Left forelimb (tissue), 1 donor: ENCODE measurements around the gene CNTNAP2.
"Not testable (repeated sequence)": the region's sequence is repeated elsewhere in the genome, so short reads cannot be mapped to it uniquely, and the experiment has no call there.

Source experiments
- DNase-seq: peaks from one replicate; pipeline ENCODE4 v3.0.0-alpha.2; 2018; ENCODE audit warnings: low spot score

Gene CNTNAP2

DNA sequence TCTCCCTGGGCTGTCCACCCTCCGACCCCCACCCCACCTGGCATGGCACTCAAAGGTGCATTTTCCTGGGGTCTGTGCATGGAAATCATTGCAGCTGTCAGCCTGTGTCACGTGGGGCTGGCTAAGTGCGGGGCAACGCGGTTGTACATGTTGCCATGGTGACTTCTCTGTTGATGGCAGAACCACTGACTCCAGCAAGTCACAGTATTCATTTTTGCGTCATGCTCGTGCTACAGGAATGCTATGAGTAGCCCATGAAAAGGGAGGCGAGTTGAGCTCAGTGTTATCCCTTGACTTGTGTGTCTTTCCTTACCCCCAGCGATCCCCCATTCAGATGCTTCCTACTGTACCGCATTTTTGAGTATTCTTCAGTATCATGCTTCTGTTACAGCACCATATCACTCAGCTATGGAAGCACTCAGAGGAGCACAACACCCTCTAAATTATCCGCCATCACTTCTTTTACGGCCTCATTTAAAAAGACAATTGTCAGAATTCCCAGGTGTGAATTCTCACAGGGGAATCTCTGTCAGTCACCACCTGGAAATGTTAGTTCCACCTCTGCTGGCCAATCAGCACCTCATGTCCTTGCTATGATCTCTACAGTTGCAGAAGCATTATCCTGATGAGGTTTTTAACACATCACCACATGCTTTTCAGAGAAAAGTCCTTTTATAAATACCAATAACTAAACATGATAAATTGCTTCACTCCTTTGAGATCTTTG is 2279.6 kb downstream of the CNTNAP2 start:
- no peak for DNase-seq

DNA sequence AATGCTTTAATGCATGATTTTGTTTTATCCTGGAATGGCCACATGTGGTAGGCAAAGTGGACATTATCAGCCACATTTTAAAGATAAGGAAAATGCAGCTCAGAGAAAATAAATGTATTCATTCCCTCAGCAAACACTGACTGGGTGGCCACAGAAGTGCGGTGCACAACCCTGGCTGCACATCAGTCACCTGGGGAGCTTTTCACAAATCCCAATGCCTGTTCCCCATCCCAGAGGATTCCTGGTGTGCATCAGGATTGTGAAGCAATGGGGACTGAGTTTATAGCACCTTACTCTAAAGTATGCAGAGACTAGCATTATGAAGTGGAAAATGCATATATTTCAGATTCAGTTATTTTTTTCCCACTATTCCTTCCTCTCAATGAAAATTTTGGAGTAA is 2280.5 kb downstream of the CNTNAP2 start:
- no peak for DNase-seq

DNA sequence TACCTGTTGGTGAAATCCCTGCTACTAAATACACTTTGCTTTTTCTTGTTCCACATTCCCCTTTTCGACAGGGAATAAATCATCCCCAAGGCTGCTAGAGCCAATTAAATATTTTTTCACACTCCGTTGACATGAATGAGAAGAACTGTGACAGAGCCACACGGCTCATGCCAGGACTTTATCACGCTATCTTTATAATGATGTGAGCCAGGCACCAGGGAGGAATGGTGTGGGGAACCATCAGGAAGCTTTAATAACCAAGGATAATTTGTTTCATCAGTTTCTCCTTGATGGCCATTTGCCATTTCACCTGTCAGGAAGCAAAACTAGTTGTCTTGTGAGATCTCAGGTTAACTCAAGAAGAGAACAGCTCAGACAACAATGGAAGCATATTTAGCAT is 2280.9 kb downstream of the CNTNAP2 start:
- no peak for DNase-seq

DNA sequence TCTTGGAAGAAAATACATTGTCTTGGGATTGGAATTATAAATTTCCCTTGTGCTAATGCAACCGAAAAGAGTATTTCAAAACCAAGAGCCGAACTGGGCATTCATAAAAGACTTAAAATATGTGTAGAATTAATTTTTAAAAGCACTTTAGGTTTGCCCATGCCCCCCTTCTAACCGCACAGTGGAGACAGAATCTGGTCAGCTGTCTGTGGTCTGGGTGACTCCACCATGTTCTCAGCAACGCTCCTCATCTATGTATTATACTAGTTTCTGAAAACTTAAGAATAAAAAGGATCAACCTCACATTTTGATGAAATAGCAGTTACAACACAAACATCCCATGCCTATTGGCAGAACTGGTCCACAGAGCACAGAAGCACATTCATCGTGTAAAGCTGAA is 2281.4 kb downstream of the CNTNAP2 start:
- DNase-seq, result no peak

DNA sequence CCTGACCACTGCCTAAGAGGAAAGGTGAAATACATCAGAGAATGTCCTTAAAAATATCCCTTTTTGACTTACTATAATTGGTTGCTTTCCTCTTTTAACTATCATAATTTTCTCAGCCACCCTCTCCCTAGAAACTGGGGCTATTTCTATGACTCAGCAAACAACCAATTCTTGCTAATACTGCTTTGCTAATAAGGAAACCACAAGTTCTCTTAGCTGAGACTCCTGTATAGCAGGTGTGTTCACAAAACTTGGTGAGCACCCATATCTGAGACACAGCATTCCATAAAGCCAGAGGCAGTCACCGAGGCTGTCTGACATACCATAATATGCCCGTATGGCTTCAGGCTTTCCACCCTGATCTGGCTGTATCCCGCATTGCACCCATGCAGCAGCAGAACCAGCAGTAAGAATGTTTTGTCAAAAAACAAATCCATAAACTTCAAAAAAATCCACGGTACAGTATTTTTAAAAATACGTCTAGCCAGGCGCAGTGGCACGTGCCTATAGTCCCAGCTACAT is 2282.3 kb downstream of the CNTNAP2 start:
- no peak for DNase-seq

DNA sequence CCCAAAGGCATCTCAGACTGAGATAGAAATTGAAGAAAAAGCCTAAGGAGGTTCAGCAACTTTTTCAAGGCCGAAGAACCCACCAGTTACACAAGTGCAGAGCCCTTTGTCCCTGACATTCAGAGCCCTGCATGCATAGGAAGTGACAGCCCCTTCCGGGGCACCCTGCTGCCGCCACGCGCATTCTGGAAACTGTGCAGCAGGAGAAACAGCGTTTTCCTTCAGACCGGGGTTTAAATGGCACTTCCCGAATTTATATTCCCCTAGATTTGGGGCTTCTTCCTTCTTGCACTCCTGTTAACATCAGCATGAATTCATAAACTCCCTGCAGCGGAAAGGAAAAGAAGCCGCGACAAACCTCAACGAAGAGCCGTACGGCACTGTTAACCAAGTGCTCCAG is 2283.5 kb downstream of the CNTNAP2 start:
- no peak for DNase-seq

DNA sequence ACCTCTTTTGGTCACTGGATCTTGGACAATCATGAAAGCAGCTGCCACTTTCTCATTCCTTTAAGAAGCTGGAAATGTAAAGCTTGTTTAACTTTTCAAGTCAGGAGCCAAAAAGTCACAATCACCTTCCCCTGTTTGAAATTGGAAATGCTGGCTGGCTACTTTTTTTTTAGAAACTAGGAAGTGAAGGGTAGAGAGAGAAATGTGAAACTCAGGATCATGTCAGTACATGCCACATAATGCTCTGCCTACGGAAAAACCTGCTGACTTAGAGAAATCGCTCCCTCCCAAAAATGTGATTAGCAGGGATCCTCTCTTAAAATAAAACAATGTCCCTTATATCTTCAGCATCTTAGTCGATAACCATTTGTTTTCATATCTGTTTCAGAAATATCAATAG is 2285.6 kb downstream of the CNTNAP2 start:
- no peak for DNase-seq

DNA sequence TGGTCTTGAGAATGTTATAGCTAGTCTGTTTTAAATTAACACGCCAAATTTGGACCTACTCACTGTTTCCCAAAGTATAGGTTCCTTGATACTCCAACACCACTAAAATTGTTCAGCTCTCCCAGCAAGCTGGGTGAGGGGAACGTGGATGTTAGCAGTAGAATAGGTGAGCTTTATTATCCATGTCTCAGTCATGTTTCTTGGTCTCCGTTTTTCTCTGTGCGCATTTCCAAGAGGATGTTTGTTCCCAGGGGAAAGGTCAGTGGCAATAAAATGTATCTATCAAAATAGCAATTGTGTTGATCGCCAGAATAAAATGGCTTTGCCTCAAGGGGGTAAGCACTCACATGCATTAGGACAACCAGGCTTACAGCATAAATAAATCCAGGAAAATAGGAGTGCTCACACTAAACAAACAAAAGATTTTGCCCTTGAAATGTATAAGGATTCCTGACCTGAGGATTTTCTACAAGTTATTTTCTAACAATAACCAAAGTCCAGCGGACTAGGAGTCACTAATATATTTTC is 2286.9 kb downstream of the CNTNAP2 start:
- no peak for DNase-seq

DNA sequence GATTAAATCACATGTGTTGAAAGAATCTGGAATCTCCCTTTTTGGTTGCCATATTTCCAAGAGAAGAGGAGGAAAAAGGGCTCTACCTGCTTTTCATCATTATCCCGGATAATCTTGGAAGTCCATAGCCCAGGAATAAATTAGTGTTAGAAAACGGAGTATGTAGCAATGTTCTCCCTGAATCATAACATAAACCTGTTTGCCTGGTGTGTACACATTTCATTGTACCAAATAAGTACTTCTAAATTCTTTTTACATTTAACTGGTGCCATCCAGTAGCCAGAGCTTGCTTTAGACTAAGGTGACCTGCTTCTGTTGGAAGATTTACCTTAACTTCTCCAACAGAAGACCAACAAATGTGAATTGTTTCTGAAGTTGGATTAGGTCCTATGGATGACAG is 2291.7 kb downstream of the CNTNAP2 start:
- no peak for DNase-seq

DNA sequence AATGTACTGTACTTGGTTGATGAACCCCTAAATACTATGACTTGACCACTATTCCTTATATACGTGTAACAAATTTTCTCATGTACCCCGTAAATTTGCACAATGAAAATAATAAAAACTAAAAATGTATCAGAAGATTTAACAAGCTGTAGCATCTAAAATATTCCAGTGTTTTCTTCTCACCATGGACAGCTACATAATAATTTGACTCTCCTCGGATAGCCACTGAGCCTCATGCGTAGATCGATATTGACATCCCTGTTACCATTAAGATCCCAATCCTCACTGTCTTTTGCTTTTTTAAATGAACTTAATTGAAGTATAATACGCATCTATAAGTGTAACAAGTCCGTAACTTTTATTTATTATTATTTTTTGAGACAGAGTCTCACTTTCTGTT is 2294.3 kb downstream of the CNTNAP2 start:
- DNase-seq, result no peak

DNA sequence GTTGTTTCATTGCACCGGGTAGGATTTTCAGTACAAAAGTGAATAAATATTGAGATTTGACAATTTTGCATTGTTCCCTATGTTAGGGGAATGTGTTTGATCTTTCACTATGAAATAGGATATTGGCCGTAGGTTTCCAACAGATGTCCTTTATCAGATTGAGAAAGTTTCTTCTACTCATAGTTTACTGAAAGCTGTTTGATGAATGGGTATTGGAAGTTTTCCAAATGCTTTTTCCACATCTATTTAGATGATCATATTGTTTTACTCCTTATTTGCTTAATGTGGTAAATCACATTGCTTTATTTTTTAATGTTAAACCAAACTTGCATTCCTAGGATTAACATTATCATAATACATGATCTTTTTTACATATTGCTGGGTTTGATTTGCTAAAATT is 2296.1 kb downstream of the CNTNAP2 start:
- DNase-seq, result no peak

DNA sequence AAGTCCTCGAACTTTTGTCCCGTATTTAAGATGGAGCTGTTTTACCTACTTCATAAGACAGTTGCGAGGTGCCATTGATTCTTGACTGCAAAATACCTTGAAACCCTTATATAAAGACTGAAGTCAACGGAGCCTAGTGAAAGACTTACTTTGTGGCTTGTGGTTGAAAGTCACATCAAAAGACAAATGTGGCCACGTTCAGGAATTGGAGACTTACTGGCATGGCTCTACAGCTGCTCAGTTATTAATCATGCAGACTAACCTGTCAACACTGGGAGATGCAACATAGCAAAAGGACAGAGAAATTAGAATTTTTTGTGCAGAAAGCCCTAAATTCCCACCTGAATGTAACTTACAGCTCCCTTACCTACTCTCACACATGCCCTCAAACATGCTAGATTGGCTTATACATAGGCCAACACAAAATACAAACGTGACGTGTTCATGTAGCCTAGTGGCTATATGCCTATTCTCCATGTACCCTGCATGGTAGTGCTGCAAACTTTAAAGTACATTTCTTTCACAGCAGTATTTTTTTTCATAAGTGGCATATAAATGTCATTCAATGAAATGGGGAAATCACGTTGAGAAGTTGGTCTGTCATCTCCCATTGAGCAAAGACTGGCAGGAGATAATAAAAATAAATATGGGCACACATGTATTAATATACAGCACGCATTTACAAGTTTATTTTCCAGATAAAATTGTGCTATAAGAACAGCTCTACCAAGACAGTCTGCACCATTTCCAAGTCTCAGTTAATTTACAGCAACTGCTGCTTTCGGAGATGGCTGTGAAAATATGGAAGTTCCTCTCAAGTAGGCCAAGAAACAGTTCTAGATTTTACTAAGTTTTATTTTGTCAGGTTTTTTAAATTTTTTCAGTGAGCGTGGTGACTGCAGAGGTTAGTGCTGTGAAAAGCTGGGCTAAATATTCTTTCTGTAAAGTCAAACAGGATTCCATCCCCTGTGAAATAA is 2303.5 kb downstream of the CNTNAP2 start:
- DNase-seq, result no peak

DNA sequence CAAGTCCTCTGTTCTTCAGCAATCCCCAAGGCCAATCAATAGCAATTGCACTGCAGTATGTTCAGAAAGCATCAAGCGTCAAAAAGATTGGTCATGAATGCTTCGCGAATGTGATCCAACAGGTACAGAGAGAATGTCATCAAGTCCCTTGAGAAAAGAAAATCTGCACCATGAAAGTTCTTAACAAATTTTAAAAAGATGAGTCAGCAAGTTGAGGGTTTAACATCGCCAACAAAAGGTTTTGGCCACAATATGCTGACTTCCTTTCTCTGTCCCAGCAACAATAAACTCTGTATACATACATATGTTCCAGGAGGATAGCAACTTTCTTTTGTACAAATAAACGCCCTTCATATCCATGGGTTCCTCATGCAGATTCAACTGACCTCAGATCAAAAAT is 2305.4 kb downstream of the CNTNAP2 start:
- no peak for DNase-seq

DNA sequence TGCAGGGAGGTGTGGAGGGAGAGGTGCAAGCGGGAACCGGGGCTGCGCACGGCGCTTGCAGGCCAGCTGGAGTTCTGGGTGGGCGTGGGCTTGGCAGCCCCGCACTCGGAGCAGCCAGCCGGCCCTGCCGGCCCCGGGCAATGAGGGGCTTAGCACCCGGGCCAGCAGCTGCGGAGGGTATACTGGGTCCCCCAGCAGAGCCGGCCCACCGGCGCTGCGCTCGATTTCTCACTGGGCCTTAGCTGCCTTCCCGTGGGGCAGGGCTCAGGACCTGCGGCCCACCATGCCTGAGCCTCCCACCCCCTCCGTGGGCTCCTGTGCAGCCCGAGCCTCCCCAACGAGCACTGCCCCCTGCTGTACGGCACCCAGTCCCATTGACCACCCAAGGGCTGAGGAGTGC is 2309.8 kb downstream of the CNTNAP2 start:
- not testable (repeated sequence) for DNase-seq

DNA sequence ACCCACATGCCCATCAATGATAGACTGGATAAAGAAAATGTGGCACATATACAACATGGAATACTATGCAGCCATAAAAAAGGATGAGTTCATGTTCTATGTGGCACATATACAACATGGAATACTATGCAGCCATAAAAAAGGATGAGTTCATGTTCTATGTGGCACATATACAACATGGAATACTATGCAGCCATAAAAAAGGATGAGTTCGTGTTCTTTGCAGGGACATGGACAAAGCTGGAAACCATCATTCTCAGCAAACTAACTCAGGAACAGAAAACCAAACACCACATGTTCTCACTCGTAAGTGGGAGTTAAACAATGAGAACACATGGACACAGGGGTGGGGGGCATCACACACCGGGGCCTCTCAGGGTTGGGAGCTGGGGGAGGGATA is 2314.1 kb downstream of the CNTNAP2 start:
- DNase-seq, result not testable (repeated sequence)

DNA sequence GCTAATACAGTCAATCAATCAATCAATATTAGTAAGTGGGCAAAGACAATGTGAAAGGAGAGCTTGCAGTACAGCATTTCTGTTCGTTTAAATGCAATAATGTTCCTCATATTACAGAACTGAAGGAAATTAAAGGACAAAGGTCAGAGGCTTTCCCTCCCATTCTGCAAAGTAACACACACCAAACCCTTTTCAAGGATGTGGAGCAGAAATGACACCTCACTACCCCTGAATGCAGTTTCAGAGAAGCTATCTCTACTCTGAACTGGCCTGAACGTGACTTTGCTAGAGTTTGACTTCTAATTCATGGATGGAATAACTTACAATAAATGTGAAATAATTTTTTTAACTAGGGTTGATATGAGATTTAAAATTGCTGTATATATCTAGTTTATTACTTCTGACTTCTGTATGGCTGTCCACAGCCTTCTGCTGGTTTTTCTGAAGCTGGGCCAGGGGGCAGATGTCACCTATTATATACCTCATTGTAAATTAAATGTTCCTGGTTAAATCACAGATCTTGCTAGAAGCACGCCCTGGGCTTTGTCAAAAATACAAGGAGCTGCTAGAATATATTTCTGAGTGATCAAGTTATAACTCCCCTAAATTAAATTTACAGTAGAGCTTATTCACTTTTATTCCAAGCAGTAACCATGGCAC is 2317.1 kb downstream of the CNTNAP2 start:
- DNase-seq, result no peak

DNA sequence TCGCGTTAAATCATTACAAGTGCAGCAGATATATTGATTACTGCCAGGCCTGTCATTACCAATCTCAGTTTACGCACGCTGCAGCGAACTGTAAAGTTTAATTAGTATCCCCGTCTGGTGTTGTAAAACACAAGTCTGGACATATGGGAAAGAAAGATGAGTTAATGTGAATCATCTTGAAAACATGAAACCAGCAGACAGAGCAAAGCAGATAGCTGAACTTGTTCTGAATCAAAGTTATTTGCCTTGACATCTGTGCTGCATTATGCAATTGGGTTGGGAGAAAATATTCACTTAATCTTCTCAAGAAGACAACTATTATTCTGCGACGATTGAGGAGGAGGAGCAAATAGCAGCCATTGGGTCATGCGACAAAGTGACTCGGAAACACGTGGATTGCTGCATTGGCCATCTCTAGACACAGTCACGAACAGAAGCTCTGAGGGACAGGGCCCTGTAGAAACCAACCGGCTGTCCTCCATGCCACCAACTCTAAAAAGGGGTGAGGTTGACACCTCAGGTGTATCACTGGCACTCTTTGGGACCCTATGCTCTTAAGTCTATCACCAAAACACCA is 2317.7 kb downstream of the CNTNAP2 start:
- DNase-seq, result no peak

DNA sequence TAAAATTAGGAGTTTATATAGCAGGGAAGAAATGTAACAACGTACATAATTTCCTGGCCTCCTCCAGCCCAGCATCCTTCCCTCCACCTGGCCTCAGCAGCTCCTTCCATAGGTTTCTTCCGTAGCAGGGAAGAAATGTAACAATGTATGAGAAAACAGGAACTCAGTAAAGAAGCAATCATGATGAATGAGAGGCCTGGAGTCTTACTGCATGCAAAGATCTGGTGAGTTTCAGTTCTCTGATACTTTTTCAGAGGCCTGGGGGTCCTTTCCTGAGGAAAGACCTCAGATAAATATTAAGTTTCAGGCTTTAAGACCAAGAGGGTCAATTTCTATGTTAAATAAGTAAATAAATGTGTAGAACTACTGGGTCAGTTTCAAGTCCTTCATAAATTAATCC is 2318.3 kb downstream of the CNTNAP2 start:
- no peak for DNase-seq

DNA sequence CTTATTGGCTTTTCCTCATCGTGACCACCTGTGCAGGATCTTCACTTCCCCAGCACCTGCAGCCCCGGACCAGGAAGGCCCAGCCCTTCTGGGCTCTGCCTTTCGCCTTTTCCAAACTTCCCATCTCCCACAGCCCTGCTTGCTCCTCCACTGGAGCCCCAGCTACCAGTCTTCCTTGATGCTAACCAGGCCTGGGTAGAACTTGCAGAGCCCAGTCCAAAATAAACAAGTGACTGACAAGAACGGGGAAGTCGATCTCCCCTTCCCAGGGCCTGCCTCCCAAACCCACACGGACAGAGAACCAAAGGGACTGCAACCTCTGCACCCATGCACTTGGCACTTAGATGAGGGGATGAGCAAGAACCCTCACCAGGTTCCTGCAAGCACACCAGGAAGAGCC is 2319.1 kb downstream of the CNTNAP2 start:
- DNase-seq, result no peak

DNA sequence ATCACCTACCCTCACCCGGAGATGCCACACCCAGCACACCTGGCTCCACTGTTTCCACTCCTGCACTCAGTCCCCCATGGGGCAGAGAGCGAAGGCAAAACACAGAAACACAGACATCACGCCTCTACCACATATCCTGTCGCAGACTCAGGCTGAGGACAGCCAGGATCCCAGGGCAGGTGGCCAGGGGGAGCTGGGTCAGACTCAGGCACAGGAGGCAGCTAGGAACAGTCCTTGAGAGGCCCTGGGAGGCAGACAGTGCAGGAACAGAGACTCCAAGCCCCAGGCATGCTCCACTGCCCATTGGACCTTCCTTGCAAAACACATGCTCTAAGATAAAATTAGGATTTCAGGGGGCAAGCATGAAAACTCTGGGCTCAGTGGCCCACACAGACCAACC is 2319.5 kb downstream of the CNTNAP2 start:
- DNase-seq, result no peak

DNA sequence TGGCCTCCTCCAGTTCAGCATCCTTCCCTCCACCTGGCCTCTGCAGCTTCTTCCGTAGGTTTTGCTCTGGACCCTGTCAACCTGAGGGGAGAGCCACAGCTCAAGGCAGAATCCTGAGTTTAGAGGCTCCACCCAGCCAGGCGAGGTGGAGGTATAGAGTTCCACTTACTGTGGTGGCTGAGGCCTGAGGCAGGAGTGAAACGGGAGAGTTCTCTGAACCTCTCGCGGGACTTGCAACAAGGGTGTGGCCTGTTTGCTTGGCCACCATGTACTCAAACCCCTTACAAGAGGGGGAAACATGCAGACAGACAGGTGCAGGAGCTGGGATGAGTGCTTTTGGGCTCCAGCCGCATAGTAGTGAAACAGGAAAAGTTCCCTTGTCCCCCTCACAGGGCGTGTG is 2320.0 kb downstream of the CNTNAP2 start:
- DNase-seq, result no peak

DNA sequence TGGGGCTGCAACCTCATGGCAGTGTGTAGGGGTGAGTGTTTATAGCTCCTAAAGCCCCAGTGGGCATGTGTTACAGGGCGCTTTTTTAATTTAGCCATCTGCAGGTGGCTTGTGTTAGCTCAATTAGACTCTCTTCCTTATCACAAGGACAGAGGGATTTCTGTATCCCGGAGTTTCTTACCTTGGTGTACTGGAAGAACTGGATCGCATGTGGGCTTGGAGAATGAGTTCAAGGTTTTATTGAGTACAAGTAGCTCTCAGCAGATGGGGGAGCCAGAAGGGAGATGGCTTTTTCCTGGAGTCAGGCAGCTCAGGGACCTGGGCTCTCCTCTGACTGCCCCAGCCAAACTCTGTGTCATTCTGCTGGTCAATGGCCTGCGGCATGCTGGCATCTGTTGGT is 2320.4 kb downstream of the CNTNAP2 start:
- no peak for DNase-seq
